Suppressor macrophage (primary cell): ENCODE measurements around the gene CENPM.
A peak's percentile ranks its signal among the peaks of the same experiment; 100 is the strongest.
"Not testable (repeated sequence)": the region's sequence is repeated elsewhere in the genome, so short reads cannot be mapped to it uniquely, and the experiment has no call there.

Experiments
- DNase-seq, 4 experiments: peaks; one replicate each; pipeline ENCODE4 v3.0.0-alpha.2; 2020 to 2022

CENPM gene

GRCh38 chr22:41966607-41967240, 19.8 kb upstream of the CENPM start:
- DNase-seq, result peak; percentile 83 to 91 (median 86)

DNA sequence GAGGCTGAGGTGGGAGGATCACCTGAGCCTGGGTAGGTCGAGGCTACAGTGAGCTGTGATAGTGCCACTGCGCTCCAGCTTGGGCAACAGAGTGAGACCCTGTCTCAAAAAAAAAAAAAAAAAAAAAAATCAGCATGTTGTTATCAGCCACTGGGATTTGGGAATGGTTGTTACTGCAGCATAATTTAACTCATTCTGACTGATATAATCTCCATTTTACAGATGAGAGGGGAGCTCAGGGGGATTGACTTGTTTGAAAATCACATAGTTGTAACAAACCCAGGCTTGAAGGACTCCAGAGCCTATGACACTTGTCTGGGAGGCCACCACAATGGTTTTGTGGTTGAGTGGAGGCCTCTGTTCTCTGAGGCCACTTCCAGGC, 19.3 kb upstream of the CENPM start:
- no peak for DNase-seq

GRCh38 chr22:41964112-41964491, 17.1 kb upstream of the CENPM start:
- no peak for DNase-seq

- no peak for DNase-seq
Measured at GRCh38 chr22:41963453-41964111, 16.6 kb upstream of the CENPM start.

GRCh38 chr22:41957941-41958556, 11.1 kb upstream of the CENPM start:
- DNase-seq, result no peak

GRCh38 chr22:41952713-41953112, 5.8 kb upstream of the CENPM start:
- no peak for DNase-seq

GRCh38 chr22:41951898-41952474, 5.0 kb upstream of the CENPM start, which contains the start of gene SMIM45:
TSS of gene SMIM45 (plus strand) at chr22:41952150.
- no peak for DNase-seq

GRCh38 chr22:41949297-41949965, 2.5 kb upstream of the CENPM start:
- no peak for DNase-seq

DNA sequence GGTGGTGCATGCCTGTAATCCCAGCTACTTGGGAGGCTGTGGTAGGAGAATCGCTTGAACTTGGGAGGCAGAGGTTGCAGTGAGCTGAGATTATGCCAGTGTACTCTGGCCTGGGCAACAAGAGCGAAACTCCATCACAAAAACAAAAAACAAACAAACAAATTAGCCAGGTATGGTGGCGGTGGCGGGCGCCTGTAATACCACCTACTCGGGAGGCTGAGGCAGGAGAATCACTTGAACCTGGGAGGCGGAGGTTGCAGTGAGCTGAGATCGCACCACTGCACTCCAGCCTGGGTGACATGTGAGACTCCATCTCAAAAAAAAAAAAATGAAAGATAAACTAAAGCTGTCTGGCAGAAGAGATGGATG, 2.0 kb upstream of the CENPM start:
- not testable (repeated sequence) for DNase-seq

DNA sequence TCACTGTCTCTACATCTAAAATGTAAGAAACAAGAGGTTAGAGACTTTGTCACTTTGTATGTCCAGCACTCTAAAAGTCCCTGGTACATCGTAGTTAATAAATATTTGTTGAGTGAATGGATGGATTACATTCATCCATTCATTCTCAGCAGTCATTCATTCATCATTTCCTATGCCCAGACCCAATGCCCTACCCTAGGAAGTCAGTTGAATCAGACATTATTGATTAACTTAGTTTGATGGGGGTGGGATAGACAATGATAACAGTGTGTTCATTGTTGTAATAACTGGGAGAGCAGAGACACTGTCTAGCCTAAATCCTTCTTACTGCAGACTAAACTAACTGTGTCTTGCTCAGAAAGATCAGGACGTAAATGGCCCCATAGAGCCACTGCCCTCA, 1.2 kb upstream of the CENPM start:
- no peak for DNase-seq

DNA sequence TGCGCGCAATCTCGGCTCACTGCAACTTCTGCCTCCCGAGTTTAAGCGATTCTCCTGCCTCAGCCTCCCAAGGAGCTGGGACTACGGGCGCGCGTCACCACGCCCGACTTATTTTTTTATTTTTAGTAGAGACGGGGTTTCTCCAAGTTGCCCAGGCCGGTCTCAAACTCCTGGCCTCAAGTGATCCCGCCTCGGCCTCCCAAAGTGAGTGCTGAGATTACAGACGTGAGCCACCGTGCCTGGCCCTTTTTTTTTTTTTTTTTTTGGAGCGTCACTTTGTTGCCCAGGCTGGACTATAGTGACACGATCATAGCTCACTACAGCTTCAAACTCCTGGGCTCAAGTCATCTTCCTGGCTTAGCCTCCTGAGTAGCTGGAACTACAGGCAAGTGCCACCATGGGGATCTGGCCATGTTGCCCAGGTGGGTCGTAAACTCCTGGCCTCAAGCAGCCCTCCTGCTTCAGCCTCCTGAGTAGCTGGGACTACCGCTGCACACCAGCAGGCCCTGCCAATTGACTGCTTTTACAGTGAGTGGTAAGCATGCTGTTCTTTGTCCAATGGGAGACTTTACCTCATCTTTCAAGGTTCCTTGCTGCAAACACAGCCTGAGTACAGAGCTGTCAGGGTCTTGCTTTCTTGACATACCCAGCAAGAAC, 600 bp upstream of the CENPM start:
- no peak for DNase-seq

DNA sequence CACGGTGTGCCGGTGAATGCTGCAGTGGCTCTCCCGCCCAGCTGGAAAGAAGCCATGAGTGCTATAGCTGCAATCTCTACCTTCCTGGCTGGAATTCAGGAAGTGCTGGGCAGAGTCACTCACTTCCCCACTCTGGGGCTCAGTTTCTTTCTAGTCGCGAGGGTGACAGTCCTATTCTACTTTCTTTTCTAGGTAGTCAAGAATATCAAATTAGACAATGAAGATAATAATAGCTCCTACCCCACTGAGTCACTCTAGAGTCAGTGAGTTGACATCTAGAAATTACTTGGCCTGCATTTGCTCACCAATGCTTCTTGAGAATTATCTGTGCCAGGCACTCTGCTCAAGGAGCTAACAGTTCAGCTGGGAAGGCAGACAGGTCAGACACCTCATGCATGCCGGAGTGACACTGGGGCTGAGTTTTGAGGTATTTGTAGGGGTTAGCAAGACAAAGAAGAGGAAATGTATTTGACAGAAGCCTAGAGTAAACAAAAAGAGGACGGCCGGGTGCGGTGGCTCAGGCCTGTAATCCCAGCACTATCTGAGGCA, 3.2 kb downstream of the CENPM start:
- peak; percentile 43 to 65 (median 64) for DNase-seq

GRCh38 chr22:41940832-41941765, 5.9 kb downstream of the CENPM start:
- peak; percentile 84 to 89 (median 86) for DNase-seq

- DNase-seq, result peak; percentile 26 to 57 (median 44)
Measured at GRCh38 chr22:41939981-41940831, 6.7 kb downstream of the CENPM start.

DNA sequence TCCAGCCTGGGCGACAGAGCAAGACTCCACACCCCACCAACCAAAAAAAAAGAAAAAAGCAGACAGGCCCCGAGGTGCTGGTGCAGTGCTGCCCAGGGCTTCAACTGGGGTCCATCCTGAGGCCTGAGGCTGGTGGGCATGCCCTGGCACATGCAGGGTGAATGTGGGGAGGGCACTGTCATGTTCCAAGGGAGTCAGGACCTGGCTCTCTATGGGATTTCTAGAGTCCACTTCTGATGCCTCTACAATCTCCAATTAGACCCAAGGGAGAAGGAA, 10.1 kb downstream of the CENPM start:
- DNase-seq, result no peak

- DNase-seq, result no peak
Measured at GRCh38 chr22:41935509-41935908, 11.4 kb downstream of the CENPM start.

- DNase-seq, result no peak
Measured at GRCh38 chr22:41935015-41935351, 12.0 kb downstream of the CENPM start.

DNA sequence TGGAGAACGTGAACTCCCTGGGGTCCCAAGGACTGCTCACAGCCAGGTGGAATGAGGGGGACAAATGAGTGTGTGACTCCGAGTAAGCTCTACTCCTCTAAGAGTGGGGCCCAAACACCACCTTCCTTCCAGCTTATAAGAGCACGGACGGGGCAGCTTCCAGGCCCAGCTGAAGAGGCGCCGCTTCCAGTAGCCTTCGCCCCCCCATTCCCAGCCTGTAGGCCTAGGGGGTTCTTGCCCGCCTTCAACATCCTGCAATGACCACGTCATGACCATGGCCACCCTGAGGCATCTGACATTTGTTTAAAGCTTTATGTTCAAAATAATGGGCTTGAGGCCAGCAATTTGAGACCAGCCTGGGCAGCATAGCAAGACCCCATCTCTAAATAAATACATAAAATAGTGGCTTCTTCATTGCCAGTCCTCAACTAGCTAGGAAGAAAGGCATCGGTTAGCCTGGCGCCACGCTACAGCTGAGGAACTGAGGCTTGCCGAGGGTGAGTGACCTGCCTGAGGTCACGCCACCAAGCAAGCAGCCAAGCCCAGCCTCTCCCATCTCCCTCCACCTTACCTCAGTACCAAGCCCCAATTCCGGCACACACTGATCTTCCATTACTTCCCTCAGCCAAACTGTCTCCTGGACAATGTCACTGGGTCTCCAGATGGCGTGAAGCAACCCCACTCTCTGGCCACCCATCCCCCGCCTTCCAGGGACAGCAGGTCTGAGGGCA, 12.5 kb downstream of the CENPM start:
- DNase-seq, result no peak

GRCh38 chr22:41933411-41934177, 13.4 kb downstream of the CENPM start:
- DNase-seq, result no peak
